IPS DF 6.9 (cell line): ENCODE data around the gene IL12A.

Experiments
- DNase-seq: peaks from one replicate; pipeline ENCODE4 v3.0.0-alpha.2; 2013; ENCODE audit warnings: low read depth, low spot score
- H3K27ac ChIP-seq: one replicate; pipeline ENCODE4 v1.5.1; 2013; ENCODE audit warnings: low read length, control low read depth
- H3K27me3 ChIP-seq: 2 replicates; pipeline ENCODE4 v1.6.1; 2013; ENCODE audit warnings: mild to moderate bottlenecking, low read length; ENCODE audit not compliant: control insufficient read depth, insufficient read depth
- H3K36me3 ChIP-seq: 2 replicates; pipeline ENCODE4 v1.6.1; 2013; ENCODE audit warnings: low read length; ENCODE audit not compliant: control insufficient read depth, insufficient read depth
- H3K4me1 ChIP-seq: 2 replicates; pipeline ENCODE4 v1.6.1; 2013; ENCODE audit warnings: low read length; ENCODE audit not compliant: control insufficient read depth, insufficient read depth
- H3K4me3 ChIP-seq: 2 replicates; pipeline ENCODE4 v1.5.1; 2013; ENCODE audit warnings: mild to moderate bottlenecking, low read length
- H3K9me3 ChIP-seq: 2 replicates; pipeline ENCODE4 v1.6.1; 2013; ENCODE audit warnings: low read length, inconsistent platforms; ENCODE audit not compliant: control insufficient read depth, insufficient read depth
- WGBS: extraction: QIAGEN DNeasy Blood & Tissue Kit; methylation state at CpG from one replicate; pipeline ENCODE4 v1.1.7; 2013; ENCODE audit warnings: mixed read lengths, missing lambda C conversion rate; ENCODE audit not compliant: insufficient read length, insufficient coverage; 5-methylcytosine and 5-hydroxymethylcytosine counted together

Gene IL12A

DNA sequence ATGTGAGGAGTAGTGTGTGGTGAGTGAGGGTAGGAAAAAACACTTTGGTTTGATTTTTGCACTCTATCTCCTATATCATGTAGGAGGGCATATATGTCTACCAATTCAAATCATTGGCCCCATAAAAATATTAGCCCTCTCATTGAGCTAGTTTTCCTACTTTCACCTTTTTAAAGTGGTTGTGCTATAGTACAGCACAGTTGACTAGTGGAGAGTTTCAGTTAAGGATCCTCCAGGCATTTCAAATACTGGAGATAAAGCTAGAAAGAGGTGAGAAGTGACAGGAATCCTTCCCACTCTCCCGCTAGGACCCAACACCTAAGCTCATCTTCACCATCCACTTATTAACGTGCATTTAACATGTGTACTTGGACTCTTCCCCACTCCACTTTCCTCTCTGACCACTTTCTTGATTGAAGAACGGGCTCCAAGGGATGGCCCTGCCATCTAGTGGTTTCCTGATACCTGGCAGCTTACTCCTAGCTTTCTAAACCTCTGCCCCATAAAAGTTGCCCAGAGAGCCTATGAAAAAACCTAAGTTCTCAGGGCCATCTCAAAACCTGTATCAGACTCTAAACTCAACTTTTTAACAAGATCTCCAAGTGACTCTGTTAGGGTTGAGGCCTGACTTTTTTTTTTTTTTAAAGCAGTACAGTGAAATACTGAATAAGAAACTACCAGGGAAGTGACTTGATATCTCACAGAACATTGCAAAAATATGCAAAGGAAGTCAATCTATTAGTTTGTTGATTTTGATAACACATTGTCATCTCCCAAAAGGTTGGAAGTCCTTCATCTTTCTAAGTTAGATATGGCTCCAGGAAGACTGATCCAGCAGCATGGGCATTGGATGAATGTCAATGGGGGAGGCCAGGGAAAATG is 17.9 kb downstream of the IL12A start:
- no peak overlapping the region for H3K27ac ChIP-seq
- DNase-seq: no peak
- no CpG with 5 or more reads among the region's 3 CpGs for WGBS

DNA sequence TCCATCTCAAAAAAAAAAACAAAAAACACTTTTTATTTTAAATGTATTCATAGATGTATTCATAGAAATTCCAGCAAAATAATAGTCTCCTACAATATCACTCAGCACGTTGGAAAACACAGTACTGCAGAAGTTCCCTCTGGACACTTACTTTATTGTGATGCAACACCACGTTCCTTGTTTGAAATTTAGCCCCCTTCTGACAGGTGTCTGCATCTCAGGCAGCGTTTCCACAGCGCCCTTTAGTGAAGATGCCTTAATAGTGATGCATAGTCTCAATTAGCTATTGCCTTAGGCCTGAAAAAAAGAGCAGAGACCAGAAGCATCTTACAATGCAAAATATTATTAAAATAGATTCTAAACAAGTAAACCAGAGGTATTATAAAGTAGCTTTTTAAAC is 20.3 kb downstream of the IL12A start:
- Histone ChIP-seq H3K27ac (no peak overlapping the region), H3K27me3 (no peaks in the 10 kb centered on the region), H3K9me3 (no peaks in the 10 kb centered on the region), H3K4me3 (no peak overlapping the region), H3K4me1 (no peaks in the 10 kb centered on the region), H3K36me3 (no peaks in the 10 kb centered on the region)
- no peak for DNase-seq
- WGBS: no CpG with 5 or more reads among the region's 4 CpGs

More for the DNA sequence above, 17.9 kb downstream of the IL12A start:
- H3K9me3 ChIP-seq: no peaks in the 10 kb centered on the region
- no peak overlapping the region for H3K4me3 ChIP-seq
- no peaks in the 10 kb centered on the region for H3K36me3 ChIP-seq
- no peaks in the 10 kb centered on the region for H3K4me1 ChIP-seq
- no peaks in the 10 kb centered on the region; the same call in 1 of the 2 replicates for H3K27me3 ChIP-seq

DNA sequence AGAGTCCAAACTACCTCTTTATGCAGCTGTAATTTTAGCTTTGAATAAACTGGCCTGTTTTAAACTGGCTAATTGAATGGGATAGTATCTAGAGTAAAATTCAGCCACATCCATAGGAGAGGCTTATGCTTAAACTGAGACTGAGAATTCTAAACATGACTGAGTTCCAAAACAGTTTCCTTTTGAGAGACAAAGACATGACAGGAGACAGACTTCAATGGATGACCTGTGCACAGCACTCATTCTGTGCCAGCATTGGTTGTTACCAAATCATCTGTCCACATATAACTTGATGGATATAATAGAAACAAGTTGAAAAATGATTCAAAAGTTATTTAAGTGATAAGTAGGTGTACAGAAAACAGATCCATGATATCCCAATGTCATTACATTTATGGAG is 20.9 kb downstream of the IL12A start:
- Histone ChIP-seq H3K4me3 (no peak overlapping the region), H3K4me1 (no peaks in the 10 kb centered on the region), H3K27me3 (no peaks in the 10 kb centered on the region), H3K27ac (no peak overlapping the region), H3K9me3 (no peaks in the 10 kb centered on the region), H3K36me3 (no peaks in the 10 kb centered on the region)
- DNase-seq: no peak

DNA sequence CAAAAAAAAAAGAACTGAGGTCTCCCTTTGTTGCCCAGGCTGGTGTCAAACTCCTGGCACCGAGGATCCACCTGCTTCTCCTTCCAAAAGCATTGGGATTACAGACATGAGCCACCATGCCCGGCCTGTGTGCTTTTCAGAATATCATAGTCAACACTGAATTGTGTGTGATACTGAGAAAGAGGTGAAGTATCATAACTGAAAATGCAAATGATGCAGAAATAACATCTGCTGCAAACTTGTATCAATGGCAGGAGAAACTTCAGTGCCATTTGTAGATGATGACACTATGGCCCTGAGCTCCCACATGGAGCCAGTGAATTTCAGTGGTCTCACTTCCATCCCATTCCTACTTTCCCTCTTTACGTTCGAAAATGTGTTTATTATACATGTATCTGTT is 21.9 kb downstream of the IL12A start:
- no peaks in the 10 kb centered on the region for H3K36me3 ChIP-seq
- H3K4me3 ChIP-seq: no peak overlapping the region
- no peaks in the 10 kb centered on the region for H3K27me3 ChIP-seq
- H3K9me3 ChIP-seq: no peaks in the 10 kb centered on the region
- no peaks in the 10 kb centered on the region for H3K4me1 ChIP-seq
- no peak overlapping the region for H3K27ac ChIP-seq
- no peak for DNase-seq
- no CpG with 5 or more reads among the region's 4 CpGs for WGBS

DNA sequence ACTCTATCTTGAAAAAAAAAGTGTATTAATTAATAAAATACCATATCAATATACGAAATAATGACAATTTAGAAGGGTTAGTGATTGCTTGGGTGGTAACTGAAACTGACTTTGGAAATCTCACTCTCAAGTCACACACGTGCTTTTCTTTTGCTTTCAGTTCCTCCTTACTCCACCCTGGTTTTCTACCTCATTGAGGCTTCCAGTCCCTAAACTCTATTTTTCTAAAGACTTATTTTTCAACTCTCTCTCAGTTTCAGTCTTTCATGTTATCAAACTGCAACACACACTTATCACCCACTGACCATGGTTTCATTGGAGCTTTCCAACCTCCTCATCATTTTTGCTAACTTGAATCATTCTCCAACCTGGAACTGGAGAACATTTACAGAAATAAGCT is 23.5 kb downstream of the IL12A start:
- no peak overlapping the region for H3K4me3 ChIP-seq
- no CpG with 5 or more reads among the region's 2 CpGs for WGBS
- no peaks in the 10 kb centered on the region for H3K9me3 ChIP-seq
- no peak for DNase-seq
- no peaks in the 10 kb centered on the region for H3K4me1 ChIP-seq
- H3K27me3 ChIP-seq: no peaks in the 10 kb centered on the region
- no peak overlapping the region for H3K27ac ChIP-seq
- H3K36me3 ChIP-seq: no peaks in the 10 kb centered on the region

DNA sequence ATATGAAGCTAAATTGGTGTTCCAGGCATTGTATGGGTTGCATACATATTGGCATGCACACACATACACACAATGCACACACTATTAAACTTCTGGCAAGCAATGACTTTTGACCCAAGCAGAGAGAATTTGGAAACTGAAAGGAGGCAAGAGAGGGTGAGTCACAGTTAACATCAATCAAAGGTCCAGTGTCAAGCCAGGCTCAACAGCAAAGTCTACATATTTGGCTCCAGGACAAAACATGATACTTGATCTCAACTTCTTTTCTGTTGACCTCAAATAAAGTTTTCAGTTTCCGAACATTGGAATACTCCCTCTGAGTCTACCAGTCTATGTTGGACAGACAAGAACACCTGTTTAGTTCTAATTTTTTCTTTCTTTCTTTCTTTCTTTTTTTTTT is 28.3 kb downstream of the IL12A start:
- no peaks in the 10 kb centered on the region for H3K36me3 ChIP-seq
- DNase-seq: no peak
- no peaks in the 10 kb centered on the region for H3K4me1 ChIP-seq
- H3K27me3 ChIP-seq: no peaks in the 10 kb centered on the region
- no peak overlapping the region for H3K27ac ChIP-seq
- H3K9me3 ChIP-seq: no peaks in the 10 kb centered on the region
- H3K4me3 ChIP-seq: no peak overlapping the region
- WGBS: no CpG with 5 or more reads among the region's 1 CpG

DNA sequence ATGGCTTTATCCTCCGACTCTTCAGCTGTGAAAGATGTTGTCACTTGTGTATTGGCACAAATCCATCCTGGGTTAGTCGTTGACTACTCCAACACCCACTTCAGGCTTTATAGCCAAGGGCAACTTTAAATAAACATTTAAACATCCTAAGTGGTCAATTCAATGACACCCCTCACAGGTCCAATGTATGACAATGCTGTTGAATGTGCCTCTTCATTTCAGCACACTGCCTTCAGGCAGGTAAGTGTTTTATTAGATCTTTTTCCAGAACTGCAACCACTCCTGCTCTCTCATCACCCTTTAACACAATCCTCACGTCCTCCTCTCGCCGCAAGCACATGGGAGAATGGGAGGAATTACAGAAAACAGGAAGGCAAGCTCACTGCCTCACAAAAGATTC is 30.3 kb downstream of the IL12A start:
- Histone ChIP-seq H3K27ac (no peak overlapping the region), H3K4me1 (no peaks in the 10 kb centered on the region), H3K4me3 (no peak overlapping the region), H3K36me3 (no peaks in the 10 kb centered on the region), H3K27me3 (no peaks in the 10 kb centered on the region), H3K9me3 (no peaks in the 10 kb centered on the region)
- WGBS: no CpG with 5 or more reads among the region's 5 CpGs
- no peak for DNase-seq

DNA sequence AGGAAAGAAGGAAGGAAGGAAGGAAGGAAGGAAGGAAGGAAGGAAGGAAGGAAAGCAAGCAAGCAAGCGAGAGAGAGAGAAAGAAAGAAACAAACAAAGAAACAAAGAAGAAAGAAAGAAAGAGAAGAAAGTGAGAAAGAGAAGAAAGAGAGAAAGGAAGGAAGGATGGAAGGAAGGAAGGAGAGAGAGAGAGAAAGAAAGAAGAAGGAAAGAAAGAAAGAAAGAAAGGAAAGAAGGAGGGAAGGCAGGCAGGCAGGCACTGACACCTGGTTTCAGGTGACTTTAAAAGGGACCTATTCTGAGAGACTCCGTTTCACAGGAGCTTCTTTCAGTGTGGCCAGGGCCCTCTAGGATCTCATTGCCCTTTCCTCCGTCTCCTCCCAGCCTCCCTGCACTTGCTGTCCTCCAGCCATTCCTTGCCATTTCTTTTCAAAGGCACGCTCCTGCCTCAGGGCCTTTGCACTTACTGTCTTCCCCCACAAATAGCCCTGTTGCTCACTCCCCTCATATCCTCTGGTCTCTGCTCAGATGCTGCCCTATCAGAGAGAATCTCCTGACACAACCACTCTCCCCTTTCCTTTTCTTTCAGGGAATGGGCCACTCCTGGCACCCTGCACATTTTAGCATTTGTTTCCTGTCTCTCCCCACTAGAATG is 31.5 kb downstream of the IL12A start:
- Histone ChIP-seq H3K36me3 (no peaks in the 10 kb centered on the region), H3K4me3 (no peak overlapping the region), H3K27ac (no peak overlapping the region), H3K4me1 (no peaks in the 10 kb centered on the region), H3K27me3 (no peaks in the 10 kb centered on the region), H3K9me3 (no peaks in the 10 kb centered on the region)
- no peak for DNase-seq
- WGBS: no CpG with 5 or more reads among the region's 4 CpGs

DNA sequence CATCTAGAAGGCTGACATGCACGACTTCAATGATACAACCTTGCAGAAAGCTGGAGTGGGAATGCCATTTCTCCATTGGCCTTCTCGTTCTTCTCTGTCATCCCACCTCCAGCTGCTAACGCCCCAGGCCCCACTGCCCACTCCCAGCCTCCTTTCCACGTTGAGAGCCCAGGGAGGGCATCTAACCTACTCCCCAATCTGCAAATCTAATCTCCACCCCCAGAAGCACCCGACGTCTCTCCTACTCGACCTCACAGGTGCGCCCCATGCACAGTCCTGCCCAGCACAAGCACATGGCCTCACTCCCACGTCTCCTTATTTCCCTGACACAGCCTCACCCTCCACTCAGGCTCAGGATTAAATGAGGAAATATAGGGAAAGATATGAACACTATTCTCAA is 33.4 kb downstream of the IL12A start:
- Histone ChIP-seq H3K27me3 (no peaks in the 10 kb centered on the region), H3K27ac (no peak overlapping the region), H3K9me3 (0 out of 2 replicates have a peak, but pooled peaks cover 1% of the 10 kb centered on the region), H3K4me1 (no peaks in the 10 kb centered on the region), H3K4me3 (no peak overlapping the region), H3K36me3 (no peaks in the 10 kb centered on the region)
- WGBS: no CpG with 5 or more reads among the region's 9 CpGs
- DNase-seq: no peak

DNA sequence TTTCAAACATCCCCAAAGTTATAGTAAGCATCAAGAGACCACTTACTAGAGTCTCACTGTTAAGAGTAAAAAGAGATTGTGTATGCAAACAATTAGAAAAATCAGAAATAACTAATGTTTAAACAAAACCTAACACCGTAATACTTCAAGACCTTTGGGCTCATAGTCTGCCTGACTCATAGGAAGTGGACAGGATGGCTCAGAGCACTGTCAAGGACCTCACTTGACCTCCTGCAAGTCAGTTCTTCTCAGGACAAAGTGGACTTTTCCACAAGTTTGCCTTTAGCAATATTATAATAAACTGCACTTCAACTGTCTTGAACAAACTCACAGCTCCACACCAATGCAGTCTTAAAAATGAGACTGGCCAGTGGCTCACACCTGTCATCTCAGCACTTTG is 34.8 kb downstream of the IL12A start:
- DNase-seq: no peak
- WGBS: no CpG with 5 or more reads among the region's 1 CpG
- no peaks in the 10 kb centered on the region for H3K4me1 ChIP-seq
- H3K4me3 ChIP-seq: no peak overlapping the region
- 0 out of 2 replicates have a peak, but pooled peaks cover 1% of the 10 kb centered on the region for H3K9me3 ChIP-seq
- no peak overlapping the region for H3K27ac ChIP-seq
- H3K27me3 ChIP-seq: no peaks in the 10 kb centered on the region
- no peaks in the 10 kb centered on the region for H3K36me3 ChIP-seq
